Measurements from ENCODE around the gene ABCB8.

The ABCB8 gene

GRCh38 chr7:151028131-151028947, at the start of gene ABCB8:
TSS of gene ABCB8 (plus strand) at chr7:151028450. CDS start at chr7:151028516, 66 bp downstream.
- DNase-seq, result peak; percentile 98 to 99

GRCh38 chr7:150979713-150980390, 48.4 kb upstream of the ABCB8 start:
- no peak for DNase-seq

DNA sequence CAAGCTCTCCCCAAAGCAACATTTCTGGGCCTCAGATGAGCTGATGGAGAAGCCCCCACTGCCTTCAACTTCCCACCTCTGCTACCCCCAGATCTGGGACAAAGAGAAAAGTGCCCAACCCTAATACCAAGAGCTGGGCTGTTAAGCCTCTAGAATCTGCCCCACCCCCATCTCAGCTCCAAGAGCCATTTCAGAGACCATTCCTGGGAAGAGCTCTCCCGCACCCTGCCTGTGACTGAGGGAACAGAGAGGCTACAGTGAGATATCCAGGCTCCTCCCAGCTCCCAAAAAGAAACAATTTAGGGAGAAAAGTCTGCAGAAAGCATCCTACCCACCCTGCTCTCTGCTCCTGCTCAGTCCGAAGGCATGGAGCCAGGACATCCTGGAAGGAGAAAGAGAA, 47.6 kb upstream of the ABCB8 start:
- DNase-seq, result no peak

DNA sequence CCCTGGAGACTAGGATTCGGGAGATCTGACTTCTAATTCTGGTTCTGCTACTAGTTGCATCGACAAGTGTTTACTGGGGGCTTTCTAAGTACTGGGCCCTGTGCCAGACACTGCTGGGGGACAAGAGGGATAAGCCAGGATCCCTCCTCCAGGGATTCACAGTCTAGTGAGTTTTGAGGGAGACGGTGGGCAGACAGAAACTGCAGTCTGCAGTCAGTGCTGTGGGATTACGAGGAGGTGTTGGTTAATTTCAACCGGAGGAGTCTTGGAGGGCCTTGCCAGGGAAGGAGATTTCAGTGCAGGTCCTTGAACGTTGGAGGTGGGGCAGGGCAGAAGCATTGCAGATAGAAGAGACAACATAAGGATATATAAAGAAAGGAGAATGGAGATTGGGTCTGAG, 46.6 kb upstream of the ABCB8 start:
- no peak for DNase-seq

GRCh38 chr7:150982351-150982750, 45.9 kb upstream of the ABCB8 start:
- DNase-seq, result no peak

DNA sequence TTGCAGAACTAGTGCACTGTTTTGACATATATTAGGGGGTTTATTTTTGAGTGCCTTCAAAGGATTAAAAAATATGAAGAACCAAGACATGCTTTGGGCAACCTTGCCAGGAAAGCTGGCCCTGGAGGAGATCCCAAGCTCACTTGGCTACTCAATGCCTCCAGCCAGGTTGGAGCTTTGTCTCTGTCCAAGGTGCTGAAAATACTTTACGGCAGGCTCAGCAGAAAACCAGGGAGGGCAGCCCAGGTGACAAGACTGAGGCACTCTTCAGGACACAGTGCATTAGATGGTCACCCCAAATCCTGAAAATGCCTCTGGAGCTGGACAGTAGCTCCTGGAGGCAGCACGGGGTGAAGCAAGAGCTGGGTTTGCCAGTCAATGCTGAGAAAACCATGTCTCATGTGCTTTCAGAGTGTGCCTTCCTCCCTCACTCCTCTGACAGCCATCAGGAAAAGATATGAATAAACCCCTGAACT, 44.3 kb upstream of the ABCB8 start:
- DNase-seq, result peak; percentile 29 to 37

GRCh38 chr7:150986099-150986512, 42.1 kb upstream of the ABCB8 start:
- DNase-seq, result peak; percentile 73 to 76

DNA sequence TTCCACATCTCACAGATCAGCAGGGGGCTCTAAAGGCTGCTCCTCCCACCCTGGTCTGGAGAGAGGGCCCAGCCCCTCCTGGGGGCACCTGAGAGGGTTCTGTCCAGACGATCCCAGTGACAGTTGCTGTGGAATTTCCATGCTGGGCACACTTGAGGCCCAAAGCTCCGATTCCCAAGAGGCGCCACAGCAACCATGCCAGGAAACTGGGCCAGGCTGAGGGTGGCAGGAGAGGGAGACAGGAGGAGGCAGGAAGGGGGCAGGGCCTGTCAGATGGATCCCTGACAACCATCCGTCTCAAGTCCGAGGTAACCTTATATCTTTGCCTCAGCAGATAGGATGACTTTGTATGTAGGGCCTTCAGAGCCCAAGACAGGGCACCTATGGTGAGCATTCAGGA, 41.7 kb upstream of the ABCB8 start:
- DNase-seq, result no peak

- DNase-seq, result peak; percentile 79 to 84
These were observed 39.7 kb upstream of the ABCB8 start for GRCh38 chr7:150988230-150989226.

DNA sequence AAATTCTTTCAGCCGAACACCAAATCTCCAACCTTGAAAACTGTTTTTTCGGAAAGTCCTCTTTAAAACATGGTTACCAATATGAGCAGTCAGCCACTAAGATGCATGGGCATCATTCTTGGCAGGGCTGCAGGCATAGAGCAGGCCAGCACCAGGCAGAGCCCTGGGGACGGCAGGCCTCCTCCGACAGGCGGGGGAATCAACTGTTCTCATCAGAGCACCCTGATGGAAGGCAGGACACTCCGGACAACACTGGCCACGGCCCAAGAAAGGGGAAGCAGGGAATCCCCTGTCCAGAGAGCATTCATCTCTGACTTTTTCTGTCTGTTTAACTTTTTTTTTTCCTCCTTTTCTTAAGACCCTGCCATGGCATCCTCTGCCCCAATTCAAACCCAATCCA, 38.8 kb upstream of the ABCB8 start:
- no peak for DNase-seq

DNA sequence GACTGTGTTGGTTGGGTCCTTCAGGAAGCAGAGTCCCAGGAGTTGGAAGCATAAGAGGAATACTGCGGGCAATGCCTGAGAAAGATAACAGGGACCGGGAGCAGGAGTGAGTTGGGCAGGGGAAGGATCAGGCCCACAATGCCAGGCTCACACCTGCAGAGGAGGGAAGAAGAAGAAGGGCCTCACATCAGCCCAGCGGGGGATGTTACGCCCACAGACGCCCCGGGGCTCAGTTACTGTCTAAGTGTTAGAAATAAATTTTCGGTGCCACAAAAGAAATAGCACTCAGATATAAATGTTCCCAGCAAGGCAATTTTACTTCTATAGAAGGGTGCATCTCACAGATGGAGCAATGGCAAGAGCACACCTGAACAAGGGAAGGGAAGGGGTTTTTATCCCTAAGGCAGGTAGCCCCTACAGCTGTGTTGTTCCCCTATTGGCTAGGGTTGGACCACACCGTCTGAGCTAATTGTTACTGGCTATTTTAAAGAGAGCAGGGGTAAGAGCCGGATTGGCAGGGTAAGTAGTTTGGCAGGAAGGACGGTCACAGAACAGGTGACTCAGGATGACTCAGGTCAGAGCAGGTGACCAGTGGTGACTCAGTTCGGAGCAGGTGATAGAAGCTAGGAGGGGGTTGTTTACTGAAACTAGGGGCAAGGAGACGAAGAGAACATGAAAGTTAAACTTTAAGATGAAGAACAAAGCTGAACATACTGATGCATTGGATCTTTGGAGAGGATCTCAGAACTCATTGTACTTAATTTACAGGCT, 37.6 kb upstream of the ABCB8 start, which contains the start of gene NOS3:
Gene NOS3 (plus strand): TSS at position 602 of the 771 bp plus-strand sequence. CDS start 2,787 bp downstream, outside the sequence.
- DNase-seq, result no peak

DNA sequence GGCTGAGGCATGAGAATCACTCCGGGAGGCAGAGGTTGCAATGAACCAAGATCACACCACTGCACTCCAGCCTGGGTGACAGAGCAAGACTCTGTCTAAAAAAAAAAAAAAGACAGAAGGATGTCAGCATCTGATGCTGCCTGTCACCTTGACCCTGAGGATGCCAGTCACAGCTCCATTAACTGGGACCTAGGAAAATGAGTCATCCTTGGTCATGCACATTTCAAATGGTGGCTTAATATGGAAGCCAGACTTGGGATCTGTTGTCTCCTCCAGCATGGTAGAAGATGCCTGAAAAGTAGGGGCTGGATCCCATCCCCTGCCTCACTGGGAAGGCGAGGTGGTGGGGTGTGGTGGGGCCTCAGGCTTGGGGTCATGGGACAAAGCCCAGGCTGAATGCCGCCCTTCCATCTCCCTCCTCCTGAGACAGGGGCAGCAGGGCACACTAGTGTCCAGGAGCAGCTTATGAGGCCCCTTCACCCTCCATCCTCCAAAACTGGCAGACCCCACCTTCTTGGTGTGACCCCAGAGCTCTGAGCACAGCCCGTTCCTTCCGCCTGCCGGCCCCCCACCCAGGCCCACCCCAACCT, 36.1 kb upstream of the ABCB8 start:
- no peak for DNase-seq

- DNase-seq, result no peak
These were observed 35.4 kb upstream of the ABCB8 start for GRCh38 chr7:150992833-150993302.

DNA sequence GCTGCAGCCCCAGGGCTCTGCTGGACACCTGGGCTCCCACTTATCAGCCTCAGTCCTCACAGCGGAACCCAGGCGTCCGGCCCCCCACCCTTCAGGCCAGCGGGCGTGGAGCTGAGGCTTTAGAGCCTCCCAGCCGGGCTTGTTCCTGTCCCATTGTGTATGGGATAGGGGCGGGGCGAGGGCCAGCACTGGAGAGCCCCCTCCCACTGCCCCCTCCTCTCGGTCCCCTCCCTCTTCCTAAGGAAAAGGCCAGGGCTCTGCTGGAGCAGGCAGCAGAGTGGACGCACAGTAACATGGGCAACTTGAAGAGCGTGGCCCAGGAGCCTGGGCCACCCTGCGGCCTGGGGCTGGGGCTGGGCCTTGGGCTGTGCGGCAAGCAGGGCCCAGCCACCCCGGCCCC, 34.7 kb upstream of the ABCB8 start:
- no peak for DNase-seq

DNA sequence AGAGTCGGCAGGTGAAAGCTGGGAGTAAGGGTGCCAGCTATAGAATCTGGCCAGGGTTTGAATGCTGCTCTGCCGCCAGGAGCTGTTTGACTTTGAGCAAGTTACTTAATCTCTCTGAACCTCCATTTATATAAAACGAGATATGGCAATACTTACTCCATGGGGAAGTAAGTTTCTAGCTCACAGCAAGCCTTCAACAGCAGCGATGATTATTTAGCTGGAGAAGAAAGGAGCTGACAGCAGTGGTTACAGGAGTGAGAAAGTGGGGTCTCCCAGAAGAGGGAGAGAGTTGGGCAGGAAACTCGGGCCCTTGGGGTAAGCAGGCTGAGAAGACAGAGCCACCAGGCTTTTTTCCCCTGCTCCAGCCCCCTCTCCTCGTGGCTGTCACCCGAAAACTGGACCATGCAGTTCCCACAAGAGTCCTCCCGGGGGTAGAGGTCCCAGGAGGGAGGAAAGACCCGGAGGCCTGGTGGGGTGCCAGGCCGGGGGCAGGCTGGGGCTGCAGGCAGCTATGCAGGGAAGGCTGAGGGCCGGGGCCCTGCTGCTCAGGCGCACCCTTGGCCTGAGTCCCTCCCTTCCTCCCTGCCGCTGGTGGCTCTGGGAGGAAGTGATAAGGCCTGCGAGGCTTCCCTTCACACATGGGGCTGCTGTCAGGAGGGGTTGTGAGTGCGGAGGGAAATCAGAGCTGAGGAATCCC, 34.0 kb upstream of the ABCB8 start:
- DNase-seq, result peak in 1 of 2 experiments; percentile 42

GRCh38 chr7:150994838-150995510, 33.3 kb upstream of the ABCB8 start:
- DNase-seq, result no peak

GRCh38 chr7:150996376-150997074, 31.7 kb upstream of the ABCB8 start:
- DNase-seq, result no peak

DNA sequence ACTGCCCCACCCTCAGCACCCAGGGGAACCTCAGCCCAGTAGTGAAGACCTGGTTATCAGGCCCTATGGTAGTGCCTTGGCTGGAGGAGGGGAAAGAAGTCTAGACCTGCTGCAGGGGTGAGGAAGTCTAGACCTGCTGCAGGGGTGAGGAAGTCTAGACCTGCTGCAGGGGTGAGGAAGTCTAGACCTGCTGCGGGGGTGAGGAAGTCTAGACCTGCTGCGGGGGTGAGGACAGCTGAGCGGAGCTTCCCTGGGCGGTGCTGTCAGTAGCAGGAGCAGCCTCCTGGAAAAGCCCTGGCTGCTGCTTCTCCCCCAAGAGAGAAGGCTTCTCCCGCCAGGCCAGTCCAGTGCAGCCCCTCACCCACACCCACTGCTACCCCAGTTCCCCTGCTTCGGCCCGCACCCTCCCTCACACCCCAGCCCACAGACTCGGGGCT, 31.2 kb upstream of the ABCB8 start:
- no peak for DNase-seq

DNA sequence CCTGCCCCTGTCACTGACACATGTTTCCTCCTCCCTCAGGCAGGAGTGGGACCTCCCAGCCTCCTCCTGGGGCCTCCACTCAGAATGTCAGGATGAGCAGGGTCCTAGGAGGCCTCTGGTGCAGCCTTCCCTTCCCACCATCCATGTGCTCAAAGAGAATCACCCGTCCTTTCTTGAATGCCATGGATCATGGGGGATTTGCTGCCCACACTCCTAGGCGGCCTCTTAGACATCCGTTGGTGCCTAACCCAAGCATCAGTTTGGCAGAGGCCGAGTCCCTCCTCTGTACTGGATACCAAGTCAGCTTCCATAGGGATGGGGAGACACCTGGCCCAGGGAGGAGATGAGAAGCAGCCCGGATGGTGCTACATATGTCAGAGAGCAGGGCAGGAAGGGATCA, 30.4 kb upstream of the ABCB8 start:
- no peak for DNase-seq
